ENCODE data around the gene CADPS. TPM values are rescaled to one million over a fixed set of nuclear protein-coding genes. Genes with fewer than 3 reads are reported as not detected.

Gene CADPS
- total RNA-seq, 1 experiment from 2014 or later: not detected

GRCh38 chr3:62587579-62588031, 287.6 kb downstream of the CADPS start:
- Histone ChIP-seq H3K27ac (ENCODE audit: low read length) (no peak overlapping the region), H3K36me3 (ENCODE audit: control insufficient read depth, insufficient read depth, low read length) (no peaks in the 10 kb centered on the region), H3K4me1 (ENCODE audit: control insufficient read depth, insufficient read depth, low read length) (no peaks in the 10 kb centered on the region), H3K9me3 (ENCODE audit: control insufficient read depth, insufficient read depth, low read depth, low read length) (no peaks in the 10 kb centered on the region), H3K27me3 (ENCODE audit: control insufficient read depth, insufficient read depth, low read length) (no peaks in the 10 kb centered on the region), H3K4me3 (ENCODE audit: low read depth in 2 of 2, low read length in 2 of 2) (no peak overlapping the region)
- BruUV-seq (replicated peaks): no TSS peak
- ATAC-seq: no peak
- intact Hi-C loops (cut with micrococcal nuclease; ENCODE audit: unreplicated experiment): no loop called here
- CTCF ChIA-PET: no interaction called here
- in situ Hi-C loops (cut with HindIII; ENCODE audit: low pct_unique_long_range_greater_than_20kb, low sequenced_read_pairs): no loop called here
- TF ChIP-seq, protein P1, sequence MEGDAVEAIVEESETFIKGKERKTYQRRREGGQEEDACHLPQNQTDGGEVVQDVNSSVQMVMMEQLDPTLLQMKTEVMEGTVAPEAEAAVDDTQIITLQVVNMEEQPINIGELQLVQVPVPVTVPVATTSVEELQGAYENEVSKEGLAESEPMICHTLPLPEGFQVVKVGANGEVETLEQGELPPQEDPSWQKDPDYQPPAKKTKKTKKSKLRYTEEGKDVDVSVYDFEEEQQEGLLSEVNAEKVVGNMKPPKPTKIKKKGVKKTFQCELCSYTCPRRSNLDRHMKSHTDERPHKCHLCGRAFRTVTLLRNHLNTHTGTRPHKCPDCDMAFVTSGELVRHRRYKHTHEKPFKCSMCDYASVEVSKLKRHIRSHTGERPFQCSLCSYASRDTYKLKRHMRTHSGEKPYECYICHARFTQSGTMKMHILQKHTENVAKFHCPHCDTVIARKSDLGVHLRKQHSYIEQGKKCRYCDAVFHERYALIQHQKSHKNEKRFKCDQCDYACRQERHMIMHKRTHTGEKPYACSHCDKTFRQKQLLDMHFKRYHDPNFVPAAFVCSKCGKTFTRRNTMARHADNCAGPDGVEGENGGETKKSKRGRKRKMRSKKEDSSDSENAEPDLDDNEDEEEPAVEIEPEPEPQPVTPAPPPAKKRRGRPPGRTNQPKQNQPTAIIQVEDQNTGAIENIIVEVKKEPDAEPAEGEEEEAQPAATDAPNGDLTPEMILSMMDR (IDR thresholded peaks at IDR 0.05): no peak
- TF ChIP-seq POLR2AphosphoS5 (IDR thresholded peaks at IDR 0.05; ENCODE audit: low read depth, low read length) (no peak), TCF7L2 (IDR thresholded peaks at IDR 0.05; ENCODE audit: low read depth, low read length) (no peak), SIN3A (IDR thresholded peaks at IDR 0.05; ENCODE audit: borderline replicate concordance, insufficient read depth, low read depth, low read length) (no peak)
- TF ChIP-seq, protein P2, sequence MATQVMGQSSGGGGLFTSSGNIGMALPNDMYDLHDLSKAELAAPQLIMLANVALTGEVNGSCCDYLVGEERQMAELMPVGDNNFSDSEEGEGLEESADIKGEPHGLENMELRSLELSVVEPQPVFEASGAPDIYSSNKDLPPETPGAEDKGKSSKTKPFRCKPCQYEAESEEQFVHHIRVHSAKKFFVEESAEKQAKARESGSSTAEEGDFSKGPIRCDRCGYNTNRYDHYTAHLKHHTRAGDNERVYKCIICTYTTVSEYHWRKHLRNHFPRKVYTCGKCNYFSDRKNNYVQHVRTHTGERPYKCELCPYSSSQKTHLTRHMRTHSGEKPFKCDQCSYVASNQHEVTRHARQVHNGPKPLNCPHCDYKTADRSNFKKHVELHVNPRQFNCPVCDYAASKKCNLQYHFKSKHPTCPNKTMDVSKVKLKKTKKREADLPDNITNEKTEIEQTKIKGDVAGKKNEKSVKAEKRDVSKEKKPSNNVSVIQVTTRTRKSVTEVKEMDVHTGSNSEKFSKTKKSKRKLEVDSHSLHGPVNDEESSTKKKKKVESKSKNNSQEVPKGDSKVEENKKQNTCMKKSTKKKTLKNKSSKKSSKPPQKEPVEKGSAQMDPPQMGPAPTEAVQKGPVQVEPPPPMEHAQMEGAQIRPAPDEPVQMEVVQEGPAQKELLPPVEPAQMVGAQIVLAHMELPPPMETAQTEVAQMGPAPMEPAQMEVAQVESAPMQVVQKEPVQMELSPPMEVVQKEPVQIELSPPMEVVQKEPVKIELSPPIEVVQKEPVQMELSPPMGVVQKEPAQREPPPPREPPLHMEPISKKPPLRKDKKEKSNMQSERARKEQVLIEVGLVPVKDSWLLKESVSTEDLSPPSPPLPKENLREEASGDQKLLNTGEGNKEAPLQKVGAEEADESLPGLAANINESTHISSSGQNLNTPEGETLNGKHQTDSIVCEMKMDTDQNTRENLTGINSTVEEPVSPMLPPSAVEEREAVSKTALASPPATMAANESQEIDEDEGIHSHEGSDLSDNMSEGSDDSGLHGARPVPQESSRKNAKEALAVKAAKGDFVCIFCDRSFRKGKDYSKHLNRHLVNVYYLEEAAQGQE (IDR thresholded peaks at IDR 0.05; ENCODE audit: insufficient read depth in 1 of 2, low read depth in 2 of 2, low read length in 1 of 2): no peak
- POLR2A ChIA-PET: no interaction called here
- no peak for DNase-seq (ENCODE audit: low read depth, low spot score)

GRCh38 chr3:62587169-62587568, 288.0 kb downstream of the CADPS start:
- POLR2A ChIA-PET: no interaction called here
- CTCF ChIA-PET: no interaction called here

More at GRCh38 chr3:62587169-62587568, 288.0 kb downstream of the CADPS start:
- in situ Hi-C loops (cut with HindIII; ENCODE audit: low pct_unique_long_range_greater_than_20kb, low sequenced_read_pairs) (no loop called here), intact Hi-C loops (cut with micrococcal nuclease; ENCODE audit: unreplicated experiment) (no loop called here)
- H3K27ac ChIP-seq (ENCODE audit: low read length): no peak overlapping the region
- BruUV-seq (replicated peaks): no TSS peak
- DNase-seq (ENCODE audit: low read depth, low spot score) (no peak), ATAC-seq (no peak)
- H3K27me3 ChIP-seq (ENCODE audit: control insufficient read depth, insufficient read depth, low read length): no peaks in the 10 kb centered on the region
- H3K4me1 ChIP-seq (ENCODE audit: control insufficient read depth, insufficient read depth, low read length): no peaks in the 10 kb centered on the region
- H3K9me3 ChIP-seq (ENCODE audit: control insufficient read depth, insufficient read depth, low read depth, low read length): no peaks in the 10 kb centered on the region
- TF ChIP-seq, protein P1 (IDR thresholded peaks at IDR 0.05): no peak
- TF ChIP-seq TCF7L2 (IDR thresholded peaks at IDR 0.05; ENCODE audit: low read depth, low read length): no peak
- TF ChIP-seq SIN3A (IDR thresholded peaks at IDR 0.05; ENCODE audit: borderline replicate concordance, insufficient read depth, low read depth, low read length): no peak
- TF ChIP-seq, protein P2 (IDR thresholded peaks at IDR 0.05; ENCODE audit: insufficient read depth in 1 of 2, low read depth in 2 of 2, low read length in 1 of 2): no peak
- TF ChIP-seq POLR2AphosphoS5 (IDR thresholded peaks at IDR 0.05; ENCODE audit: low read depth, low read length): no peak
- no peaks in the 10 kb centered on the region for H3K36me3 ChIP-seq (ENCODE audit: control insufficient read depth, insufficient read depth, low read length)
- no peak overlapping the region for H3K4me3 ChIP-seq (ENCODE audit: low read depth in 2 of 2, low read length in 2 of 2)
